Hematopoietic multipotent progenitor cell (in vitro differentiated cells): Measurements from ENCODE around the gene COG5. TPM values are rescaled to one million over a fixed set of nuclear protein-coding genes. Genes with fewer than 3 reads are reported as not detected.

Experiments used
- DNase-seq, 3 donors: peaks; one replicate each; pipeline ENCODE4 v3.0.0-alpha.2; 2011 to 2015; ENCODE audit warnings: low read depth in 2 of 3, low spot score in 2 of 3
- total RNA-seq: library from RNA; depleted of rRNA; stranded (reverse); fragments of >200 nt; gene quantifications from one replicate; pipeline ENCODE4 v1.2.3, GENCODE V29; 2012

Gene COG5
- total RNA-seq, 1 donor, result 15.1 TPM

DNA sequence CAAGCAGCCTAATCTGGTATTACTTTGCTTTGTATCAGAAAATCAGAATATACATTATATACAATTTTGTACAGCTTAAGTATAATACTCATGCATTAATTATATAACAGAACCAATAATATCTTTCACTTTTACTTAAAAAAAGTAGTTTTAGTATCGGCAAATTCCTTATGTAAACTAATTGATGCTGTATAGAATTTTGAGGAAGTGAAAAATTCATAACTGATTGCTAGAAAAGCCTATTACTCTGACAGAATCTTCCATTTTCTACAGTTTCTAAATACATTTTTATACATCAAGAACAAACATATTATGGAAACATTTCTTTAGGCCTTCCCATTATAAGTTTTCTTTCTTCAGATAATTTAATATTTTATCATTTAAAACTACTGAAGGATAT, 217.8 kb downstream of the COG5 start:
- DNase-seq, result no peak

DNA sequence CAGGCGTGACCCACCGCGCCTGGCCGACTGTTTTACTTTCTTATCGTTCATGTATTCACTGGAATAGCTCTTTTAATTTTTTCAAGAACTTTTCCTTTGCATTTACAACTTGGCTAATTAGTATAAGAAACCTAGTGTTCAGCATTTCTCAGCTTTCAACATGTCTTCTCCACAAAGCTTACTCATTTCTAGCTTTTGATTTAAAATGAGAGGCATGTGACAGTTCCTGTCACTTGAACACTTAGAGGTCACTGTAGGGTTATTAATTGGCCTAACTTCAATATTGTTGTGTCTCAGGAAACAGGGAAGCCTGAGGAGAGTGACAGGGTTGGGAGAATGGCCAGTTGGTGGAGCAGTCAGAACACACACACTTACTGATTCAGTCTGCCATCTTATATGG, 218.9 kb downstream of the COG5 start:
- no peak for DNase-seq

DNA sequence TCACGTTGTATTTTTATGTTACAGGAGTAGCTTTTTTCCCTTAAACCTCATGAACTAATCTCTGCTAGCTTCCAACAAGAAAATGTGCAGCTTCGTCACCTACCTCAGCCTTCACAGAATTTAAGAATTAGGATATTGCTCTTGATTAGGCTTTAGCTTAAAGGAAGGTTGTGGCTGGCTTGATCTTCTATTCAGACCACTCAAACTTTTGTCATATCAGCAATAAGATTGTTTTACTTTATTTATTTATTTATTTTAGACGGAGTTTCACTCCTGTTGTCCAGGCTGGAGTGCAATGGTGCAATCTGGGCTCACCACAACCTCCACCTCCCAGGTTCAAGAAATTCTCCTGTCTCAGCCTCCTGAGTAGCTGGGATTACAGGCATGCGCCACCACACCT, 219.4 kb downstream of the COG5 start:
- no peak for DNase-seq

GRCh38 chr7:107338080-107338479, 225.6 kb downstream of the COG5 start:
- DNase-seq, result no peak

GRCh38 chr7:107332488-107333269, 231.0 kb downstream of the COG5 start:
- DNase-seq, result peak in 2 of 3 donors; percentile 22 to 69

DNA sequence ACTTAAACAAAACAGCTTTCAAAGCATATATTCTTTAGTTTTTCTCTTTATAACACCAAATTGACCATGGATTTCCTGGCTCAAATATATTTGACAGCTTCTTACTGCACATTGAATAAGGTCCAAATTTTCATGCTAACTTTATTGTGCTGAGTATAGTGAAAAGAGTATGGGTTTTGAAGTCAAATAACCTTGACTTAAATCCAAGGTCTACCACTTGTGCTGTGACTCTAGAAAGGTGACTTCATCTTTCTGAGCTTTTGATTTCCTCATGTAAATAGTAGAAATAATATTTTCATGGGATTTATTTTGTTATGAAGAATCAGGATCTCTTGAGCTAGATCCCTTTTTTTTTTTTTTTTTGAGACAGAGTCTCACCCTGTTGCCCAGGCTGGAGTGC, 233.2 kb downstream of the COG5 start:
- no peak for DNase-seq

DNA sequence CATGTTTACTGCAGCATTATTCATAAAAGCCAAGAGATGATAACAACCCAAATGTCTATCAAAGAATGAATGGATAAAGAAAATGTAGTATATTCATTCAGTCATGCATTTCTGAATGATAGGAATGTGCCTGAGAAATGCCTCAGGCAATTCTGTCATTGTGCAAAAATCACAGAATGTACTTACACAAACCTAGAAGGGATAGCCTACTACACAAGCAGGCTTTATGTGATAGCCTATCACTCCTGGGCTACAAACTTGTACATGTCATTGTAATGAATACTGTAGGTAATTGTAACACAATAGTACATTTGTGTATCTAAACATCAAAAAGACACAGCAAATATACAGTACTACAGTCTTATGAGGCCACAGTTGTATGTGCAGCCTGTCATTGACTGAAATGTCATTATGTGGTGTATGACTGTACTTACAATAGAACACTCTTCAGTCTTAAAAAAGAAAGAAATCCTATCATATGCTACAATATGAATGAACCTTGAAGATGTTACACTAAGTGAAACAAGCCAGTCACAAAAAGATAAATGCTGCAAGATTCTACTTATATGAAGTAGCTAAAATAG, 235.6 kb downstream of the COG5 start:
- DNase-seq, result no peak

GRCh38 chr7:107326061-107326460, 237.7 kb downstream of the COG5 start:
- DNase-seq, result no peak

DNA sequence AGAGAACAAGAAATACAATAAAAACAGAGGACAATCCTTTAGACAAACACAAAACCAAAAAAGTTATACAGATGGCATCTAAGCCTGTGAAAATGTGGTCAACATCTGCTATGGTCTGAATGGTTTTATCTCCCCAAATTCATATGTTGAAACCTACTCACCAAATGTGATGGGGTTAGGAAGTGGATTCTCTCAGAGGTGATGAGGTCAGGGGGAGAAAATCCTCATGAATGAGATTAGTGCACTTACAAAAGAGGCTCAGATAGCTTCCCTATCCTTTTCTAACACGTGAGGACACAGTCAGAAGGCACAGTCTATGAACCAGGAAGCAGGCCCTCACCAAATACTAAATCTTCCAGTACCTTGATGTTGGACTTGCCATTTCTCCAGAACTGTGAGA, 241.7 kb downstream of the COG5 start:
- no peak for DNase-seq

GRCh38 chr7:107321611-107322010, 242.1 kb downstream of the COG5 start:
- no peak for DNase-seq

DNA sequence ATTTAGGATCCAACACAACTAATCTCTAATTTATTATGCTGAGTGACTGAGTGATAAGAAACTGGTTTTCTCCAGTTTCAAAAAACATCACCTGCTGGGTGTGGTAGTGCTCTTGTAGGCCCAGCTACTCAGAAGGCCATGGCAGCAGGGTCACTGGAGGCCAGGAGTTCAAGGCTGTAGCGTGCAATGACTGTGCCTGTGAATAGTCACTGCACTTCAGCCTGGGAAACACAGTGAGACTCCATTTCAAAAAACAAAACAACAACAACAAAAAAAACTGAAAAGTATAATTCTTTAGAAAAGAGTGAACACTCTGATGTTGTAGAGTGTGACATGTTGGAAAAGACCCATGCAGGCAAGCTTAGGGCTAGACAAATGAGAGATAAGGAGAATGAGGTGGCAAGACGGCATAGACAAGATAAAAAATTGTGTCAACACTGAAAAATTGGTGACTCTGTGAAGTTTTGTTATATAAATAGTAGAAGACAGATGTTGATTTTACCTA, 243.9 kb downstream of the COG5 start:
- no peak for DNase-seq

DNA sequence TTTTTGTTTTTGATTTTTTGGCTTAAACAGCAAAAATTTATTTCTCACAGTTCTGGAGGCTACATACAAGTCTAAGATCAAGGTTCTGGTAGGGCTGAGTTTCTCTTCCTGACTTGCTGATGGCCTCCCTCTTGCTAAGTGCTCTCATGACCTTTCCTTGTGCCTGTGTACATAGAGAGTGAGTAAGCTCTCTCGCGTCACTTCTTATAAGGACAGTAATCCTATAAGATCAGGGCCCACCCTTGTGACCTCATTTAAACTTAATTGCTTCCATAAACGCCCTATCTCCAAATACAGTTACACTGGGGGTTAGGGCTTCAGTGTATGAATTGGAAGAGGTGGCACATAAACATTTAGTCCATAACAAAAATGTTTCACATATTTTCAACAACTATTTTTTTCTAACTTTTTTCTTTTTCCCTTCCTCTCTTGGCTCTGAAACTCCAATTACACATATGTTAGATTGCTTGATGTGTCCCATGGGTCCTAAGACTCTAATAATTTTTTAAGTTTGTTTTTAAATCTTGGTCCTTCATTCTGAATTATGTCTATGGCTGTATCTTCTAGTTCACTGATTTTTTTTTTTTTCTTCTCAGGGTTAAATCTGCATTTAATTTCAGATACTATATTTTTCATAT, 245.1 kb downstream of the COG5 start:
- DNase-seq, result no peak

- no peak for DNase-seq
These were observed 248.0 kb downstream of the COG5 start for GRCh38 chr7:107315716-107316220.

DNA sequence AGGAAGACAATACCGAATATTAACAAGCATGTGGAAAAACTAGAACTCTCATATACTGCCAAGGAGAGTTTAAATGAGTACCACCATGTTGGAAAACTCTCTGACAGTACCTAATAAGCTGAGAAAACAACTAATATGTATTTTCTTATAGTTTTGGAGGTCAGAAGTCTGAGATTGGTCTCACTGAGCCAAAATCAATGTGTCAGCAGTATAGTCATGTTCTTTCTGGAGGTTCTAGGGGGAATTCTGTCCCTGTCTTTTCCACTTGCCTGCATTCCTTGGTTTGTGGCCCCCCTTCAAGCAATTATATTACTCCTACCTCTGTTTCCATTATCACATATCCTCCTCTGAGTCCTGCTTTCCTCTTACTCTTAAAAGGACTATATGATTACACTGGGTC, 250.4 kb downstream of the COG5 start:
- no peak for DNase-seq

DNA sequence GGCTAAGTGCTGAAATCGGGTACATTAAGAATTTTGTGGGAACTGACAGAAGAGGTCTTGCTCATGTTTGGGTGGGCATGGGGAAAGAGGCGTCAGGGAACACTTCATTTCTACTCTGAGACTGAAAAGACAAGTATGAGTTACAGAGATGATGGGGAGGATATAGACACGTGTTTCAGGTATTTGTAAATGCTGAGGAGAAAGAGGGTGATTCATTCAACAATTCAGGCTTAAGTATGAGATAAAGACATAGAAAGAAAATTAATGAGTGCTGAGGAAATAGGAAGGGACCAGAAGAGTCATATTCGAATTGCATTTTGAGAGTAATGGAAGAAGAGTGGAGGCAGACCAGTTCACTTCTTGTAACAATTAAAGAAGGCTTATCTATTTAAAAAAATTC, 251.3 kb downstream of the COG5 start:
- no peak for DNase-seq

GRCh38 chr7:107309296-107309695, 254.4 kb downstream of the COG5 start:
- no peak for DNase-seq

- DNase-seq, result no peak
These were observed 259.1 kb downstream of the COG5 start for GRCh38 chr7:107304636-107305035.

DNA sequence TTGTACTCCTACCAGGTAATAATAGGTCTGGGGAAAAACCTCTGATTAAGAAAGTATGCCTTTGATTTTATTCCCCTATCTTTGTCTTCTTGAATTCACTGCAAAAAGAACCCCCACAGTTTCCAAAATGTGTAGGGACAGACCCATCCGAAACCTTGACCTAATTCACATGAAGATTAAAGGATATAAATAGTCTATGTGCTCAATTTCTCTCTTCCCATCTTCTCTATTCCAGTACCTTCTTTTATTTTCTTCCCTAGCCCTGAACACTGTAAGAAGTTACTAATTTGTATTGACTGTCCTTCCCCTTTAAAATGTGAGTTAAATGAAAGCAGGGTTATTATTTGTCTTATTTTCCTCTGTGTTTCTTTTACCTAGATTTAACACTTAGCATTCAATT, 259.7 kb downstream of the COG5 start:
- no peak for DNase-seq

- DNase-seq, result no peak
These were observed 261.4 kb downstream of the COG5 start for GRCh38 chr7:107302250-107302847.

- no peak for DNase-seq
These were observed 269.5 kb downstream of the COG5 start for GRCh38 chr7:107294182-107294581.

DNA sequence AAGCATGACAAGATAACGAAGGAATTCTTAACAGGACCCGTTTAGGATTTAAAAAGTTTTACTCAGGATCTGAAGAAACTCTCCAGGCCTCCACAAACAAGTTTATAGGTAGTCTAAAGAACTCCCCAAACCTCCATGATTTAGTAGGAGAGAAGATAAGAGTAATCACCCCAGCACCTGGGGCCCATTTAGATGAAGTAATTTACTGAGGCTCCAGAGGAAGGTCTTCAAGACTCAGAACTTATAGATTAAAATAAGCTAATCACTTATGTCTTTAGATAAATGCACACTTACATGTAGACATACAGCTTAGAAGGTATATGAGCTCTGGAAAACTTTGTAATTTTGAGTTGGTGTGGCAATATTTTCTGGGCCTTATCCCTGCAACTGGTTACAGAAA, 271.1 kb downstream of the COG5 start:
- no peak for DNase-seq
